CD14-positive monocyte (primary cell): ENCODE results near the gene PITHD1. TPM values are rescaled to one million over a fixed set of nuclear protein-coding genes. Genes with fewer than 3 reads are reported as not detected.

ENCODE experiments used
- DNase-seq, 3 donors: peaks; one replicate each; pipeline ENCODE4 v3.0.0-alpha.2; 2011 to 2022
- H2AFZ ChIP-seq: 2 replicates; pipeline ENCODE4 v1.6.0; 2012; ENCODE audit warnings: mild to moderate bottlenecking, low read depth, low read length, inconsistent platforms; ENCODE audit not compliant: insufficient read depth, poor library complexity, severe bottlenecking
- H3K27ac ChIP-seq, 2 donors: 1 replicate in 1 of 2; 2 replicates in 1 of 2; pipeline ENCODE4 v1.5.1; 2012 to 2013; ENCODE audit warnings: low read length in 2 of 2, control low read depth in 1 of 2, inconsistent platforms in 1 of 2, low read depth in 1 of 2, mild to moderate bottlenecking in 1 of 2
- H3K27me3 ChIP-seq, 2 donors: one replicate each; pipeline versions ENCODE4 v1.6.0 to v1.6.1; 2011 to 2013; ENCODE audit warnings: low read length in 2 of 2; ENCODE audit not compliant: control insufficient read depth in 2 of 2, insufficient read depth in 2 of 2
- H3K36me3 ChIP-seq, 2 donors: replicated peaks in 1 of 2; 1 replicate in 1 of 2; 2 replicates in 1 of 2; pipeline versions ENCODE4 v1.5.1 to v1.6.1; 2012 to 2013; ENCODE audit warnings: low read length in 2 of 2, control low read depth in 1 of 2, inconsistent platforms in 1 of 2, mild to moderate bottlenecking in 1 of 2; ENCODE audit not compliant: insufficient read depth in 2 of 2, control insufficient read depth in 1 of 2
- H3K4me1 ChIP-seq, 2 donors: 1 replicate in 1 of 2; 2 replicates in 1 of 2; pipeline versions ENCODE4 v1.5.1 to v1.6.1; 2012 to 2013; ENCODE audit warnings: low read length in 2 of 2, control low read depth in 1 of 2, inconsistent platforms in 1 of 2, mild to moderate bottlenecking in 1 of 2, moderate library complexity in 1 of 2; ENCODE audit not compliant: insufficient read depth in 2 of 2, control insufficient read depth in 1 of 2
- H3K4me2 ChIP-seq: replicated peaks from 2 replicates; pipeline ENCODE3; 2012; ENCODE audit warnings: low read length, moderate library complexity, mild to moderate bottlenecking; ENCODE audit not compliant: poor library complexity, severe bottlenecking; ENCODE audit errors: extremely low read depth
- H3K4me3 ChIP-seq, 3 experiments: fragments of 200-600 bp in 1 of 3; sonication (generic) in 1 of 3; replicated peaks in 1 of 3; 1 replicate in 2 of 3; 2 replicates in 1 of 3; pipeline ENCODE4 v1.5.1; 2011 to 2013; ENCODE audit warnings: low read length in 3 of 3, mild to moderate bottlenecking in 3 of 3, control low read depth in 2 of 3, low read depth in 2 of 3, inconsistent platforms in 1 of 3, moderate library complexity in 1 of 3
- H3K79me2 ChIP-seq: 2 replicates; pipeline ENCODE4 v1.6.0; 2012; ENCODE audit warnings: mild to moderate bottlenecking, control low read depth, inconsistent platforms, low read length, moderate library complexity; ENCODE audit not compliant: insufficient read depth
- H3K9ac ChIP-seq: 2 replicates; pipeline ENCODE4 v1.6.0; 2017; ENCODE audit warnings: low read length, mild to moderate bottlenecking; ENCODE audit not compliant: insufficient read depth, poor library complexity, severe bottlenecking
- H3K9me3 ChIP-seq, 2 donors: replicated peaks in 1 of 2; 1 replicate in 1 of 2; 2 replicates in 1 of 2; pipeline versions ENCODE4 v1.5.1 to v1.6.1; 2012 to 2013; ENCODE audit warnings: low read length in 2 of 2, control low read depth in 1 of 2; ENCODE audit not compliant: control insufficient read depth in 1 of 2, insufficient read depth in 1 of 2
- H4K20me1 ChIP-seq: 2 replicates; pipeline ENCODE4 v1.6.0; 2012; ENCODE audit warnings: mild to moderate bottlenecking, low read length, control low read depth, moderate library complexity; ENCODE audit not compliant: insufficient read depth
- H3K27ac Mint-ChIP-seq, 7 donors: one replicate each; pipeline ENCODE4 v1.8.0; 2020; ENCODE audit warnings: mild to moderate bottlenecking in 7 of 7, mixed read lengths in 7 of 7, moderate library complexity in 6 of 7, inconsistent platforms in 2 of 7
- H3K27me3 Mint-ChIP-seq, 3 donors: one replicate each; pipeline ENCODE4 v1.8.0; 2021 to 2022; ENCODE audit warnings: low read depth in 3 of 3, mild to moderate bottlenecking in 3 of 3, mixed read lengths in 3 of 3, moderate library complexity in 3 of 3, inconsistent platforms in 1 of 3
- H3K36me3 Mint-ChIP-seq, 2 donors: one replicate each; pipeline ENCODE4 v1.8.0; 2020; ENCODE audit warnings: mixed read lengths in 2 of 2, inconsistent platforms in 1 of 2, mild to moderate bottlenecking in 1 of 2
- H3K4me1 Mint-ChIP-seq: one replicate; pipeline ENCODE4 v1.8.0; 2020; ENCODE audit warnings: mild to moderate bottlenecking, mixed read lengths
- H3K4me3 Mint-ChIP-seq, 2 donors: one replicate each; pipeline ENCODE4 v1.8.0; 2020; ENCODE audit warnings: mild to moderate bottlenecking in 2 of 2, mixed read lengths in 2 of 2, moderate library complexity in 1 of 2
- H3K9me3 Mint-ChIP-seq, 7 donors: one replicate each; pipeline ENCODE4 v1.8.0; 2020 to 2022; ENCODE audit warnings: mixed read lengths in 7 of 7, mild to moderate bottlenecking in 6 of 7, moderate library complexity in 6 of 7, inconsistent platforms in 2 of 7
- WGBS: methylation state at CpG from one replicate; pipeline ENCODE4 v1.1.5; 2013; ENCODE audit warnings: missing lambda C conversion rate; ENCODE audit not compliant: insufficient coverage; 5-methylcytosine and 5-hydroxymethylcytosine counted together
- intact Hi-C, 2 donors: fragments of 100-400 bp; cut with micrococcal nuclease; formaldehyde crosslinking; loops; one replicate each; pipeline versions ENCODE4 v1.15.0 to v1.15.1; 2023
- polyA plus RNA-seq, 3 donors: library from polyadenylated mRNA; depleted of rRNA in 1 of 3; unstranded in 2 of 3; stranded (reverse) in 1 of 3; fragments of 300-500 nt in 2 of 3; fragments of >200 nt in 1 of 3; fragmentation: Illumina TruSeq in 2 of 3; gene quantifications; 1 replicate in 2 of 3; 2 replicates in 1 of 3; pipeline ENCODE4 v1.2.3, GENCODE V29; 2012 to 2021
- TF ChIP-seq, protein P1 (sequence below): fragments of 200-600 bp; IDR thresholded peaks from one replicate; pipeline ENCODE4 v1.8.0; 2022; ENCODE audit warnings: antibody characterized with exemption, mild to moderate bottlenecking

PITHD1 gene
- polyA plus RNA-seq, 3 donors = 20.8 to 40.8 (median 29.9) TPM

DNA sequence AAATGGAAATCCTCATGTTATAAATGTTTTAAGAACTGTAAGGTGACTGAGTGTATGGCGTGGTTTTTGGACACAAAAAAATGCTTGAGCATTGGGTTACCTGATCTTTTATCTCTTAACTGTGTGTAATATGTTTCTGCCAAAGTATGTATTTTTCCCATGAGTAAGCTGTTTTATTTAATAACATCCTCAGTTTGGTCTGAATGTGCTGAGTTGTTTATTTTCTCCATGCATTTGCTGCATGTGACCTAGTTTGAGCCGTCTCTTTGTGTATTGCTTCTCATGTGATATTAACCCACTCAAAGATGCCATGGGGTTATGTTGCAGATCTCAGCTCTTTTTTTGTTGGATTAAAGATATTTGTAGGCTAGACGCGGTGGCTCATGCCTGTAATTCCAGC, 6.6 kb downstream of the PITHD1 start:
- Mint-ChIP-seq H3K27ac (peak overlapping the region in 2 of 7 donors; percentile 19 to 26), H3K9me3 (no peaks in the 10 kb centered on the region), H3K4me3 (no peak overlapping the region), H3K4me1 (peaks cover 5% of the 10 kb centered on the region), H3K27me3 (no peaks in the 10 kb centered on the region), H3K36me3 (peaks cover 56 to 71% of the 10 kb centered on the region in 2 donors)
- peaks cover 38 to 64% of the 10 kb centered on the region in 2 donors for H3K36me3 ChIP-seq
- no peaks in the 10 kb centered on the region for H3K9me3 ChIP-seq
- H4K20me1 ChIP-seq = no peaks in the 10 kb centered on the region
- WGBS = 100% methylated on average over 2 of the region's 4 CpGs
- H3K27me3 ChIP-seq = no peaks in the 10 kb centered on the region
- H3K4me1 ChIP-seq = peaks cover 2 to 6% of the 10 kb centered on the region in 2 donors
- TF ChIP-seq, protein P1, sequence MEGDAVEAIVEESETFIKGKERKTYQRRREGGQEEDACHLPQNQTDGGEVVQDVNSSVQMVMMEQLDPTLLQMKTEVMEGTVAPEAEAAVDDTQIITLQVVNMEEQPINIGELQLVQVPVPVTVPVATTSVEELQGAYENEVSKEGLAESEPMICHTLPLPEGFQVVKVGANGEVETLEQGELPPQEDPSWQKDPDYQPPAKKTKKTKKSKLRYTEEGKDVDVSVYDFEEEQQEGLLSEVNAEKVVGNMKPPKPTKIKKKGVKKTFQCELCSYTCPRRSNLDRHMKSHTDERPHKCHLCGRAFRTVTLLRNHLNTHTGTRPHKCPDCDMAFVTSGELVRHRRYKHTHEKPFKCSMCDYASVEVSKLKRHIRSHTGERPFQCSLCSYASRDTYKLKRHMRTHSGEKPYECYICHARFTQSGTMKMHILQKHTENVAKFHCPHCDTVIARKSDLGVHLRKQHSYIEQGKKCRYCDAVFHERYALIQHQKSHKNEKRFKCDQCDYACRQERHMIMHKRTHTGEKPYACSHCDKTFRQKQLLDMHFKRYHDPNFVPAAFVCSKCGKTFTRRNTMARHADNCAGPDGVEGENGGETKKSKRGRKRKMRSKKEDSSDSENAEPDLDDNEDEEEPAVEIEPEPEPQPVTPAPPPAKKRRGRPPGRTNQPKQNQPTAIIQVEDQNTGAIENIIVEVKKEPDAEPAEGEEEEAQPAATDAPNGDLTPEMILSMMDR = no peak
- DNase-seq = no peak
- no peak overlapping the region for H3K27ac ChIP-seq
- intact Hi-C loops = loop anchor here in 1 of 2 donors (5.0 kb wide), 1 partner anchor 82 kb away; the partner anchor contains the start of gene FUCA1
- no peak overlapping the region for H2AFZ ChIP-seq
- no peak overlapping the region for H3K4me3 ChIP-seq
- H3K79me2 ChIP-seq = peaks cover 35% of the 10 kb centered on the region
- no peak overlapping the region for H3K9ac ChIP-seq
- H3K4me2 ChIP-seq = no peak overlapping the region

GRCh38 chr1:23787701-23788100, 9.5 kb downstream of the PITHD1 start:
- peaks cover 0 to 3% (median 0%) of the 10 kb centered on the region in 7 donors for H3K9me3 Mint-ChIP-seq

More at GRCh38 chr1:23787701-23788100, 9.5 kb downstream of the PITHD1 start:
- no peak for DNase-seq
- H3K79me2 ChIP-seq = peaks cover 31% of the 10 kb centered on the region
- no peak overlapping the region for H3K9ac ChIP-seq
- peaks cover 20 to 25% of the 10 kb centered on the region in 2 donors for H3K4me1 ChIP-seq
- Mint-ChIP-seq H3K36me3 (peaks cover 46 to 55% of the 10 kb centered on the region in 2 donors), H3K4me1 (peaks cover 22% of the 10 kb centered on the region), H3K27ac (peak overlapping the region in 1 of 7 donors; percentile 12), H3K27me3 (no peaks in the 10 kb centered on the region), H3K4me3 (no peak overlapping the region)
- H3K27me3 ChIP-seq = no peaks in the 10 kb centered on the region
- no peak overlapping the region for H3K4me3 ChIP-seq
- H3K4me2 ChIP-seq = no peak overlapping the region
- 87% methylated on average over 2 of the region's 3 CpGs for WGBS
- intact Hi-C loops = loop anchor here in 1 of 2 donors (5.0 kb wide), 1 partner anchor 80 kb away; the partner anchor contains the start of gene FUCA1
- peaks cover 38 to 56% of the 10 kb centered on the region in 2 donors for H3K36me3 ChIP-seq
- no peaks in the 10 kb centered on the region for H3K9me3 ChIP-seq
- H4K20me1 ChIP-seq = peaks cover 10% of the 10 kb centered on the region
- H3K27ac ChIP-seq = no peak overlapping the region
- H2AFZ ChIP-seq = no peak overlapping the region
- TF ChIP-seq, protein P1 = no peak
